ENCODE data around the gene CAPS. TPM values are rescaled to one million over a fixed set of nuclear protein-coding genes. Genes with fewer than 3 reads are reported as not detected.

CAPS gene
- total RNA-seq, 1 donor, result 18.1 TPM

DNA sequence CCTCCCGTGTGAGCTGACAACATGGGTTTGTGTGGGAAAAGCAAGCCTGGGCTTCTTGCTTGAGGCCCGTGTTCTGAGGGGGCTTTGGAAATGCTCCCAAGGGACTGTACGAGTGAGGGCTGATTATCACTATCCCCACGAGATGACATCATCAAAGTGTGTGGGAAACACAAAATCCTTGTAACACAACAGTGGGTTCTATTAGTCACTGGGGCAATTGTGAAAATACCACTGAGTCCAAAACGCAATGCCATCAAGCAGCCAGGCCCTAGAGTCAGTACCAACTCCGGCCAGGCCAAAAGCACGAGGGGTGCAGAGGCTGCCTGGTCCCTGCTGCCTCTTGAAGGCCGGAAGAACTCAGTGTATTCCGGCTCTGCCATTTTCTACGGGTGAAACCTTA is 29.6 kb downstream of the CAPS start:
- H3K4me1 ChIP-seq (ENCODE audit: insufficient read depth, low read length), result peaks cover 14% of the 10 kb centered on the region
- H3K27me3 ChIP-seq (ENCODE audit: insufficient read depth, low read length), result no peaks in the 10 kb centered on the region
- H3K9me3 ChIP-seq (ENCODE audit: low read depth, low read length), result no peaks in the 10 kb centered on the region
- no peak overlapping the region for H3K4me2 ChIP-seq (ENCODE audit: insufficient read depth, low read length)
- peaks cover 22% of the 10 kb centered on the region for H3K36me3 ChIP-seq (ENCODE audit: insufficient read depth, low read length)
- TF ChIP-seq, protein P1, sequence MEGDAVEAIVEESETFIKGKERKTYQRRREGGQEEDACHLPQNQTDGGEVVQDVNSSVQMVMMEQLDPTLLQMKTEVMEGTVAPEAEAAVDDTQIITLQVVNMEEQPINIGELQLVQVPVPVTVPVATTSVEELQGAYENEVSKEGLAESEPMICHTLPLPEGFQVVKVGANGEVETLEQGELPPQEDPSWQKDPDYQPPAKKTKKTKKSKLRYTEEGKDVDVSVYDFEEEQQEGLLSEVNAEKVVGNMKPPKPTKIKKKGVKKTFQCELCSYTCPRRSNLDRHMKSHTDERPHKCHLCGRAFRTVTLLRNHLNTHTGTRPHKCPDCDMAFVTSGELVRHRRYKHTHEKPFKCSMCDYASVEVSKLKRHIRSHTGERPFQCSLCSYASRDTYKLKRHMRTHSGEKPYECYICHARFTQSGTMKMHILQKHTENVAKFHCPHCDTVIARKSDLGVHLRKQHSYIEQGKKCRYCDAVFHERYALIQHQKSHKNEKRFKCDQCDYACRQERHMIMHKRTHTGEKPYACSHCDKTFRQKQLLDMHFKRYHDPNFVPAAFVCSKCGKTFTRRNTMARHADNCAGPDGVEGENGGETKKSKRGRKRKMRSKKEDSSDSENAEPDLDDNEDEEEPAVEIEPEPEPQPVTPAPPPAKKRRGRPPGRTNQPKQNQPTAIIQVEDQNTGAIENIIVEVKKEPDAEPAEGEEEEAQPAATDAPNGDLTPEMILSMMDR (IDR thresholded peaks at IDR 0.05; ENCODE audit: extremely low read depth, low read depth, low read length), result no peak
- peaks cover 48% of the 10 kb centered on the region for H4K20me1 ChIP-seq (ENCODE audit: insufficient read depth, low read length)
- peak overlapping the region; percentile 36 for H3K27ac ChIP-seq (ENCODE audit: low read depth, low read length)
- peaks cover 79% of the 10 kb centered on the region for H3K79me2 ChIP-seq (ENCODE audit: insufficient read depth, low read length)
- no peak overlapping the region for H2AFZ ChIP-seq (ENCODE audit: low read length)
- DNase-seq (ENCODE audit: insufficient read length, low spot score, missing footprints), result no peak
- H3K4me3 ChIP-seq (ENCODE audit: insufficient read depth, low read length), result no peak overlapping the region

DNA sequence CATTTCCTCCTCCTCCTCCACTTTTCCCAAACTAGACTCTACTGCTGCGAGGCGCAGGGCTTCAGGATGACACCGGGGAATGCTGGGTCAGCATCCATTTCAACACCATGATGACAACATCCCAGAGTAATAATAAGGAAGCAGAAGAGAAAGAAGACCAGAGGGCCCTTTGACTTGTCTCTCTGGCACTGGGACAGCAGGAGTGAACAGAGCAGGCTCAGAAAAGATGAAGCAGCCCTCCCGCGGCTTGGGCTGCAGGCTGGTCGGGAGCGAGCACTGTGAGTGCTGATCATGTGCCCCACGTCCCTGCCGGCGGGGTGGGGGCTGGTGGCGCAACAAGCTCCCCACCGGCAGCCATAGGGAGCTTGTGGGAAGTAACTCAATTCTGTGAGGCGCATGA is 33.4 kb downstream of the CAPS start:
- Histone ChIP-seq H4K20me1 (ENCODE audit: insufficient read depth, low read length) (peaks cover 53% of the 10 kb centered on the region), H3K4me2 (ENCODE audit: insufficient read depth, low read length) (peak overlapping the region; percentile 46), H3K4me3 (ENCODE audit: insufficient read depth, low read length) (peak overlapping the region; percentile 13), H3K79me2 (ENCODE audit: insufficient read depth, low read length) (peaks cover 93% of the 10 kb centered on the region), H3K27me3 (ENCODE audit: insufficient read depth, low read length) (no peaks in the 10 kb centered on the region), H3K4me1 (ENCODE audit: insufficient read depth, low read length) (peaks cover 16% of the 10 kb centered on the region), H2AFZ (ENCODE audit: low read length) (no peak overlapping the region), H3K36me3 (ENCODE audit: insufficient read depth, low read length) (peaks cover 10% of the 10 kb centered on the region), H3K27ac (ENCODE audit: low read depth, low read length) (peak overlapping the region; percentile 62), H3K9me3 (ENCODE audit: low read depth, low read length) (no peaks in the 10 kb centered on the region)
- TF ChIP-seq, protein P1 (IDR thresholded peaks at IDR 0.05; ENCODE audit: extremely low read depth, low read depth, low read length), result no peak
- peak; percentile 92 for DNase-seq (ENCODE audit: insufficient read length, low spot score, missing footprints)

DNA sequence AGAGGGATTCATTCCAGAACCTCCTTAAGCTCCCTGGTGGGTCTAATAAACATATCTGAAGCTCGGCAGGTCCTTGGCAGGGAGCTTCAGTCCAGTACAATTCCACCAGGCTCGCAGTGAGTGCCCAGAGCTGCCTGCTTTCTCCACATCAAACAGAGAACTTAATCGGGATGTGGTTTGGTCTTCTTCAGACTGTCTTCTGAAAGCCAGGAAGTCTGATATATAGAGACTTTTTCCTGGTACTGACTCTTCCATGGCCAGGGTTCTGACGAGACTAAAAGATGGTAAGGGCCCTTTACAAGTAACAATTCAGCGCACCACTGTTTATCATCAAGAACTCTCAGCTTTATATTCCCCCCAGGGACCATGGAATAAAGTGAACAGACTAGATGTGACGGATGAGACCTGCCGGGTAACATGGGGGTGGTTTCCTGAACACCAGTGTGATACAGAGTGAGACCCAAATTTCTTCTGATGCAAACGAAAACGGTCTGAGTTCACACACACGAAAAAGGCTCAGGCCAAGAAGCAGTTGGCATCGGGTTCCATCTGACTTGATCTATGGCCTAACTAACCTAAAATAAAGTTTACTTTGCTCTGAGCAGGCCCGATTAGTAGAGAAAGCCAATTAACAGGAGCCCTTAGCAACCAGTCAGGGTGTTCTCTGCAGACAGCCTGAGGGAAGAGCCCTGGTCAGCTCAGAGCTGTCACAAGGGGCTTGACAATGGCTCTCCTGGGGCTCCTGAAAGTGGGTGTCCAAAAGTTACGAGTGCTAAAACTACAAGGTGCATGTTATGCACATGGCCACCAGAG is 34.9 kb downstream of the CAPS start:
- peak; percentile 31 for DNase-seq (ENCODE audit: insufficient read length, low spot score, missing footprints)

DNA sequence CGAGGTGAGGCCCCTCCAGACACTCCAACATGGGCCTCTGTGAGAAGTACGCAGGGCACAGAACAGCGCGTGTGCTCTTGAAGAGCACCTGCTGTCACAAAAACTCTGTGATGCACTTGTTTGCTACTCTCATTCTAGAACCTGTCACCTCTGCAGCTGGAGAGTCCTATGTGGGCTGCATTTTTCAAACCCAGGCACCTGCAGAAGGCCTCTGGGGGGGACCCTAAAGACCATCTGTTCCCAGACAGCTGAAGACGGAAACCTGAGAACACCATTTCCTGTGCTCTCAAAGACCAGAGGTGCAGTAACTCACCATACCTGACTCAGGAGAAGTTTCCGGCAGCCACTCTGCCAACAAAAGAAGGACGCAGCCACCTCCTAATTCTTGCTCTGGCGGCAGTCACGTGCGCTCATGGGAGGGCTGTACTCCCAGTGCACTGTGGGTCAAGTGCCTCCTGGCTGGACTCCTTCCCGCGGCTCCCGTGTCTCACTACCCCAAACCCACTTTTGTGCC is 35.8 kb downstream of the CAPS start:
- no peak overlapping the region for H3K4me2 ChIP-seq (ENCODE audit: insufficient read depth, low read length)
- no peaks in the 10 kb centered on the region for H3K9me3 ChIP-seq (ENCODE audit: low read depth, low read length)
- DNase-seq (ENCODE audit: insufficient read length, low spot score, missing footprints), result peak; percentile 35
- no peak overlapping the region for H3K4me3 ChIP-seq (ENCODE audit: insufficient read depth, low read length)
- peak overlapping the region; percentile 5 for H3K27ac ChIP-seq (ENCODE audit: low read depth, low read length)
- H3K27me3 ChIP-seq (ENCODE audit: insufficient read depth, low read length), result no peaks in the 10 kb centered on the region
- peaks cover 10% of the 10 kb centered on the region for H3K36me3 ChIP-seq (ENCODE audit: insufficient read depth, low read length)
- peaks cover 39% of the 10 kb centered on the region for H4K20me1 ChIP-seq (ENCODE audit: insufficient read depth, low read length)
- H2AFZ ChIP-seq (ENCODE audit: low read length), result no peak overlapping the region
- peaks cover 86% of the 10 kb centered on the region for H3K79me2 ChIP-seq (ENCODE audit: insufficient read depth, low read length)
- TF ChIP-seq, protein P1 (IDR thresholded peaks at IDR 0.05; ENCODE audit: extremely low read depth, low read depth, low read length), result no peak
- peaks cover 34% of the 10 kb centered on the region for H3K4me1 ChIP-seq (ENCODE audit: insufficient read depth, low read length)

More for the DNA sequence above, 34.9 kb downstream of the CAPS start:
- no peak overlapping the region for H2AFZ ChIP-seq (ENCODE audit: low read length)
- H3K9me3 ChIP-seq (ENCODE audit: low read depth, low read length), result no peaks in the 10 kb centered on the region
- H3K36me3 ChIP-seq (ENCODE audit: insufficient read depth, low read length), result peaks cover 10% of the 10 kb centered on the region
- TF ChIP-seq, protein P1 (IDR thresholded peaks at IDR 0.05; ENCODE audit: extremely low read depth, low read depth, low read length), result no peak
- no peaks in the 10 kb centered on the region for H3K27me3 ChIP-seq (ENCODE audit: insufficient read depth, low read length)
- H3K4me1 ChIP-seq (ENCODE audit: insufficient read depth, low read length), result peaks cover 25% of the 10 kb centered on the region
- H3K4me3 ChIP-seq (ENCODE audit: insufficient read depth, low read length), result no peak overlapping the region
- H3K4me2 ChIP-seq (ENCODE audit: insufficient read depth, low read length), result no peak overlapping the region
- peak overlapping the region; percentile 46 for H3K27ac ChIP-seq (ENCODE audit: low read depth, low read length)
- peaks cover 43% of the 10 kb centered on the region for H4K20me1 ChIP-seq (ENCODE audit: insufficient read depth, low read length)
- peaks cover 90% of the 10 kb centered on the region for H3K79me2 ChIP-seq (ENCODE audit: insufficient read depth, low read length)
